Left lung (tissue), 14 donors: ENCODE data around the gene SMTNL1. TPM values are rescaled to one million over a fixed set of nuclear protein-coding genes. Genes with fewer than 3 reads are reported as not detected.
A peak's percentile ranks its signal among the peaks of the same experiment; 100 is the strongest.

ENCODE experiments used
- ATAC-seq: fragments of 200-7000 bp; cut with Tn5 transposase; one replicate; pipeline ENCODE4 v1.9.1; 2020; ENCODE audit warnings: moderate library complexity
- DNase-seq, 4 donors: peaks; one replicate each; pipeline ENCODE4 v3.0.0-alpha.2; 2013 to 2020
- H3K27ac ChIP-seq, 2 donors: fragments of 200-600 bp; sonication (generic) in 1 of 2; one replicate each; pipeline versions ENCODE4 v1.5.0 to v1.8.0; 2020 to 2021
- H3K27me3 ChIP-seq, 2 donors: fragments of 200-600 bp; sonication (generic) in 1 of 2; one replicate each; pipeline versions ENCODE4 v1.5.0 to v1.8.0; 2020 to 2021
- H3K36me3 ChIP-seq, 2 donors: fragments of 200-600 bp; sonication (generic) in 1 of 2; one replicate each; pipeline versions ENCODE4 v1.5.0 to v1.8.0; 2020 to 2021
- H3K4me1 ChIP-seq, 2 donors: fragments of 200-600 bp; one replicate each; pipeline ENCODE4 v1.8.0; 2021
- H3K4me3 ChIP-seq, 2 donors: fragments of 200-600 bp; sonication (generic) in 1 of 2; one replicate each; pipeline versions ENCODE4 v1.5.0 to v1.8.0; 2020 to 2021; ENCODE audit warnings: mild to moderate bottlenecking in 1 of 2
- H3K9me3 ChIP-seq, 2 donors: fragments of 200-600 bp; sonication (generic) in 1 of 2; one replicate each; pipeline versions ENCODE4 v1.5.0 to v1.8.0; 2020 to 2021
- intact Hi-C, 2 donors: fragments of 100-400 bp; cut with DNase I; formaldehyde crosslinking; loops; one replicate each; pipeline versions ENCODE4 v1.11.2 to v1.14.2; 2022
- long read RNA-seq, 12 donors: library from polyadenylated mRNA in 2 of 12; unstranded in 2 of 12; transcript quantifications; one replicate each; pipeline ENCODE4 v2.0.0 and lab custom pipeline, GENCODE V29; 2019 to 2026
- polyA plus RNA-seq, 6 donors: library from polyadenylated mRNA; unstranded; fragments of 120-200 nt; gene quantifications; one replicate each; pipeline ENCODE4 v1.2.1, GENCODE V29; 2013; ENCODE audit not compliant: insufficient read length in 6 of 6
- total RNA-seq, 2 donors: library from RNA; stranded (reverse); fragmentation: NEBNext Ultra II Directional; extraction: Animal tissue kit (Norgen Biotek cat#: 25700); gene quantifications; one replicate each; pipeline ENCODE4 v1.2.1, GENCODE V29; 2021
- TF ChIP-seq, protein P1 (sequence below), 2 donors: fragments of 200-600 bp; sonication (generic) in 1 of 2; IDR thresholded peaks; one replicate each; pipeline versions ENCODE4 v1.5.0 to v1.8.0; 2021; ENCODE audit warnings: antibody characterized with exemption in 2 of 2
- donor health status: DM: no; HTN: yes; CAD: no.
- donor health status: DM: no; HTN: no; CAD: no.

Gene SMTNL1
- not detected for total RNA-seq
- under 1 TPM; 0.13 to 0.80 (median 0.42) TPM for polyA plus RNA-seq
- long read RNA-seq, donor 1: 0 reads
- long read RNA-seq, donor 2: 0 reads
- long read RNA-seq, donor 3: 0 reads
- long read RNA-seq, donor 4: 0 reads
- long read RNA-seq, donor 5: 0 reads
- long read RNA-seq, donor 6: 0 reads
- long read RNA-seq, donor 7: 0 reads
- long read RNA-seq, donor 8, partial matches to known transcripts: 15 of 105 reads
- long read RNA-seq, donor 8, other reads (novel, unspliced or antisense): 90 of 105 reads
- long read RNA-seq, donor 9: 0 reads
- long read RNA-seq, donor 10: 0 reads
- long read RNA-seq, donor 11, partial matches to known transcripts: 49 of 98 reads
- long read RNA-seq, donor 11, other reads (novel, unspliced or antisense): 49 of 98 reads
- long read RNA-seq, donor 12: 0 reads

DNA sequence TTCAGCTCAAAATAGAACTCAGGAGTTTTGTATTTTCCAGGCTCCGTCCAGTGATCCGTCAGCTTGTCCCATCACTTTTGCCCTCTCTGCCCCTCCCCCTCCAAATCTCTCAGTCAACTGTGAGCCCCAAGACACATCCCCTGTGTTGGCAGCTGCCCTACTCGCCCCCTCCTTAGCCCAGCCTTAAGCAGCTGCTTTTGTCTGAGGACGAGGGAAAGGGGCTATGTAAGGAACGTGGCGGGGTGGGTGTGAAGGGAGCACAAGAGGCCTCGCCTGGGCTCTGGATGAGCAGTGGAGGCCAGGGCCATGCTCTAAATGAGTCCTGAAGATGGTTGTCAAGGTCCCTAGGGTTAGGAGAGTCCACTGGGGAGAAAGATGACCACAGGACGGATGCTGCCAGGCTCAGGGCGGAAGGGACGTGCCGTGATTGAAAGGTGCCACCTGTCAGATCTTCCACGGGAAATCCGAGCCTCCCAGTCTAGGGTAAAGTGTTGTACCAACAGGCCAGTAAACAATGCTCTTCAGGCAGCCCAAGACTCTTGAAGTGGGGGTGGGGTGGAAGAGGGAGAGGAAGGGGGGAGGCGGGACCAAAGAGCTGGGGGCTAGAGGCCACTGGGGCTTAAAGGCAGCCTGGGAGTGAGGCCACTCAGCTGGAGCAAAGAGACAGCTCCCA lies at the start of gene SMTNL1:
TSS of gene SMTNL1 (plus strand) at position 649 of the 673 bp plus-strand sequence. CDS start 5,048 bp downstream, outside the sequence.
- Histone ChIP-seq H3K9me3 (no peaks in the 10 kb centered on the region), H3K36me3 (peaks cover 0 to 6% of the 10 kb centered on the region in 2 donors), H3K4me1 (no peaks in the 10 kb centered on the region), H3K4me3 (no peak within 1 kb of the TSS), H3K27ac (no peak within 1 kb of the TSS), H3K27me3 (no peaks in the 10 kb centered on the region)
- DNase-seq (no peak), ATAC-seq (no peak)
- intact Hi-C loops: no loop called here
- TF ChIP-seq, protein P1, sequence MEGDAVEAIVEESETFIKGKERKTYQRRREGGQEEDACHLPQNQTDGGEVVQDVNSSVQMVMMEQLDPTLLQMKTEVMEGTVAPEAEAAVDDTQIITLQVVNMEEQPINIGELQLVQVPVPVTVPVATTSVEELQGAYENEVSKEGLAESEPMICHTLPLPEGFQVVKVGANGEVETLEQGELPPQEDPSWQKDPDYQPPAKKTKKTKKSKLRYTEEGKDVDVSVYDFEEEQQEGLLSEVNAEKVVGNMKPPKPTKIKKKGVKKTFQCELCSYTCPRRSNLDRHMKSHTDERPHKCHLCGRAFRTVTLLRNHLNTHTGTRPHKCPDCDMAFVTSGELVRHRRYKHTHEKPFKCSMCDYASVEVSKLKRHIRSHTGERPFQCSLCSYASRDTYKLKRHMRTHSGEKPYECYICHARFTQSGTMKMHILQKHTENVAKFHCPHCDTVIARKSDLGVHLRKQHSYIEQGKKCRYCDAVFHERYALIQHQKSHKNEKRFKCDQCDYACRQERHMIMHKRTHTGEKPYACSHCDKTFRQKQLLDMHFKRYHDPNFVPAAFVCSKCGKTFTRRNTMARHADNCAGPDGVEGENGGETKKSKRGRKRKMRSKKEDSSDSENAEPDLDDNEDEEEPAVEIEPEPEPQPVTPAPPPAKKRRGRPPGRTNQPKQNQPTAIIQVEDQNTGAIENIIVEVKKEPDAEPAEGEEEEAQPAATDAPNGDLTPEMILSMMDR (IDR thresholded peaks at IDR 0.05): no peak

- no peak overlapping the region for H3K27ac ChIP-seq
- intact Hi-C loops: no loop called here
These were observed 49.3 kb upstream of the SMTNL1 start for GRCh38 chr11:57487920-57488659.

GRCh38 chr11:57490456-57491248 lies 46.7 kb upstream of the SMTNL1 start:
- peaks cover 0 to 16% of the 10 kb centered on the region in 2 donors for H3K4me1 ChIP-seq
- TF ChIP-seq, protein P1 (IDR thresholded peaks at IDR 0.05): no peak
- ATAC-seq: no peak
- H3K27ac ChIP-seq: no peak overlapping the region
- no peak for DNase-seq
- H3K27me3 ChIP-seq: no peaks in the 10 kb centered on the region
- no peak overlapping the region for H3K4me3 ChIP-seq
- no peaks in the 10 kb centered on the region for H3K9me3 ChIP-seq
- intact Hi-C loops: loop anchor here in 1 of 2 donors (5.0 kb wide), 1 partner anchor 37 kb away; no protein-coding TSS in a partner anchor
- peaks cover 0 to 63% of the 10 kb centered on the region in 2 donors for H3K36me3 ChIP-seq

More at GRCh38 chr11:57487920-57488659, 49.3 kb upstream of the SMTNL1 start:
- H3K9me3 ChIP-seq: no peaks in the 10 kb centered on the region
- ATAC-seq (no peak), DNase-seq (no peak)
- H3K36me3 ChIP-seq: peaks cover 0 to 73% of the 10 kb centered on the region in 2 donors
- no peak overlapping the region for H3K4me3 ChIP-seq
- TF ChIP-seq, protein P1 (IDR thresholded peaks at IDR 0.05): no peak
- peaks cover 0 to 20% of the 10 kb centered on the region in 2 donors for H3K27me3 ChIP-seq
- peaks cover 4 to 34% of the 10 kb centered on the region in 2 donors for H3K4me1 ChIP-seq

- H3K27ac ChIP-seq: no peak overlapping the region
- peaks cover 0 to 10% of the 10 kb centered on the region in 2 donors for H3K4me1 ChIP-seq
- ATAC-seq (peak; percentile 62), DNase-seq (no peak)
- no peaks in the 10 kb centered on the region for H3K27me3 ChIP-seq
- no peak overlapping the region for H3K4me3 ChIP-seq
- H3K36me3 ChIP-seq: peaks cover 0 to 58% of the 10 kb centered on the region in 2 donors
- TF ChIP-seq, protein P1 (IDR thresholded peaks at IDR 0.05): peak in 1 of 2 donors; percentile 66
- H3K9me3 ChIP-seq: no peaks in the 10 kb centered on the region
- intact Hi-C loops: loop anchor here in 1 of 2 donors (5.0 kb wide), 1 partner anchor 36 kb away; no protein-coding TSS in a partner anchor
These were observed 45.9 kb upstream of the SMTNL1 start for GRCh38 chr11:57491371-57492061.
